Mammary epithelial cell (primary cell): ENCODE results near the gene RANGRF.

Experiments
- CTCF ChIP-seq, 2 donors: IDR thresholded peaks in 1 of 2; conservative IDR thresholded peaks in 1 of 2; 2 replicates each; pipeline ENCODE4 v1.5.1; 2011 to 2012; ENCODE audit warnings: inconsistent platforms in 2 of 2, low read length in 2 of 2, mild to moderate bottlenecking in 2 of 2, control low read depth in 1 of 2, low read depth in 1 of 2; ENCODE audit not compliant: insufficient read depth in 1 of 2; ENCODE audit errors: extremely low read depth in 1 of 2
- EZH2 ChIP-seq: IDR thresholded peaks from 2 replicates; pipeline ENCODE4 v1.6.1; 2012; ENCODE audit warnings: low read length, inconsistent platforms, borderline replicate concordance

GRCh38 chr17:8257801-8258200 is 30.7 kb upstream of the RANGRF start:
- no peak for TF ChIP-seq CTCF (conservative IDR thresholded peaks at IDR 0.05 in 1 of 2, IDR thresholded peaks at IDR 0.05 in 1 of 2; ENCODE audit: extremely low read depth in 1 of 2, insufficient read depth in 1 of 2, low read depth in 1 of 2, low read length in 2 of 2)
- TF ChIP-seq EZH2, result no peak
